ENCODE data around the gene TRAPPC2L. TPM values are rescaled to one million over a fixed set of nuclear protein-coding genes. Genes with fewer than 3 reads are reported as not detected.

TRAPPC2L gene
- total and polyA plus RNA-seq, 2 of the 13 experiments (the other 11 are each of a cell fraction or from before 2014, with no cell fraction given): 96.3 to 107 TPM

- TF ChIP-seq ATAD3A (CRISPR knock-in tag; IDR thresholded peaks at IDR 0.05) (no peak), ZFP91 (CRISPR knock-in tag; IDR thresholded peaks at IDR 0.05; ENCODE audit: borderline replicate concordance) (peak; percentile 93), ZNF563 (CRISPR knock-in tag; IDR thresholded peaks at IDR 0.05) (peak; percentile 84; the same call in 1 of the 2 replicates), NR3C1 (CRISPR knock-in tag; IDR thresholded peaks at IDR 0.05) (no peak), ATF1 (CRISPR knock-in tag; IDR thresholded peaks at IDR 0.05) (no peak), MEIS2 (CRISPR knock-in tag; IDR thresholded peaks at IDR 0.05) (peak; percentile 85; the same call in 1 of the 2 replicates), ZNF660 (CRISPR knock-in tag; IDR thresholded peaks at IDR 0.05; ENCODE audit: borderline replicate concordance, low read depth) (no peak), MTA3 (CRISPR knock-in tag; IDR thresholded peaks at IDR 0.05) (no peak; the same call in 1 of the 2 replicates), ZNF883 (CRISPR knock-in tag; IDR thresholded peaks at IDR 0.05; ENCODE audit: not compliant biosample characterization) (peak; percentile 89), SALL1 (CRISPR knock-in tag; IDR thresholded peaks at IDR 0.05) (peak; percentile 80), MAZ (IDR thresholded peaks at IDR 0.05; ENCODE audit: borderline replicate concordance, low read depth, low read length) (peak; percentile 82), MAZ (CRISPR knock-in tag; IDR thresholded peaks at IDR 0.05; ENCODE audit: low read depth) (peak; percentile 44), PPARG (CRISPR knock-in tag; conservative IDR thresholded peaks at IDR 0.05) (no peak), ZNF644 (CRISPR knock-in tag; IDR thresholded peaks at IDR 0.05; ENCODE audit: low read depth) (no peak), ZFYVE20 (CRISPR knock-in tag; IDR thresholded peaks at IDR 0.05; ENCODE audit: borderline replicate concordance, low read depth) (no peak), EEA1 (CRISPR knock-in tag; IDR thresholded peaks at IDR 0.05; ENCODE audit: borderline replicate concordance) (no peak; the same call in 1 of the 2 replicates), ZBTB20 (CRISPR knock-in tag; IDR thresholded peaks at IDR 0.05; ENCODE audit: borderline replicate concordance, low read depth) (peak; percentile 61; the same call in 1 of the 2 replicates), LBX2 (CRISPR knock-in tag; IDR thresholded peaks at IDR 0.05; ENCODE audit: borderline replicate concordance) (no peak), ZNF207 (IDR thresholded peaks at IDR 0.05; ENCODE audit: borderline replicate concordance) (no peak), RFX1 (IDR thresholded peaks at IDR 0.05) (peak; percentile 97), ZNF775 (CRISPR knock-in tag; IDR thresholded peaks at IDR 0.05; ENCODE audit: borderline replicate concordance) (no peak), ZNF782 (CRISPR knock-in tag; IDR thresholded peaks at IDR 0.05; ENCODE audit: borderline replicate concordance) (peak; percentile 83; the same call in 1 of the 2 replicates), CCAR2 (optimal IDR thresholded peaks at IDR 0.05; ENCODE audit: low read depth, low read length) (no peak), ZNF703 (CRISPR knock-in tag; IDR thresholded peaks at IDR 0.05; ENCODE audit: borderline replicate concordance) (no peak), ZFAT (CRISPR knock-in tag; conservative IDR thresholded peaks at IDR 0.05) (no peak), DZIP1 (CRISPR knock-in tag; IDR thresholded peaks at IDR 0.05) (0 out of 2 replicates have a peak, but pooled peaks have one; percentile 3)
These were observed at the start of gene TRAPPC2L, which contains the start of gene GALNS (continued) for GRCh38 chr16:88856828-88857727.

All from HepG2 (cell line).